Endometrial microvascular endothelial cells (primary cell): ENCODE results near the gene TTLL9. TPM values are rescaled to one million over a fixed set of nuclear protein-coding genes. Genes with fewer than 3 reads are reported as not detected.

Experiments used
- in situ Hi-C: cut with HindIII; loops from 2 replicates; pipeline ENCODE4 v1.10.0; 2017; ENCODE audit warnings: low sequenced_read_pairs, low pct_unique_long_range_greater_than_20kb; ENCODE audit errors: inconsistent ontology term
- total RNA-seq: library from RNA; depleted of rRNA; stranded (reverse); fragments of >200 nt; gene quantifications from one replicate; pipeline ENCODE4 v1.2.3, GENCODE V29; 2015; ENCODE audit errors: inconsistent ontology term

Gene TTLL9
- total RNA-seq, 1 donor from 2014 or later: not detected

GRCh38 chr20:31989030-31989645, 118.7 kb downstream of the TTLL9 start:
- in situ Hi-C loops: no loop called here

- in situ Hi-C loops: no loop called here
Measured at GRCh38 chr20:31990641-31991338, 120.4 kb downstream of the TTLL9 start.

- in situ Hi-C loops: no loop called here
Measured at GRCh38 chr20:31991339-31991705, 120.9 kb downstream of the TTLL9 start.

GRCh38 chr20:31992086-31992485, 121.7 kb downstream of the TTLL9 start:
- in situ Hi-C loops: no loop called here

Other genes with a start within 250 kb of the TTLL9 start
- not detected for gene COX4I2, start 232.7 kb upstream of the TTLL9 start, total RNA-seq
- 169 TPM for gene BCL2L1, start 147.8 kb upstream of the TTLL9 start, total RNA-seq
- 118 TPM for gene TPX2, start 131.3 kb upstream of the TTLL9 start, total RNA-seq
- 1.0 TPM for gene MYLK2, start 51.3 kb upstream of the TTLL9 start, total RNA-seq
- gene FOXS1, start 25.0 kb upstream of the TTLL9 start, total RNA-seq: not detected
- gene DUSP15, start 107 bp upstream of the TTLL9 start, total RNA-seq: not detected
- 18.4 TPM for gene PDRG1, start 81.4 kb downstream of the TTLL9 start, total RNA-seq
- gene XKR7, start 97.5 kb downstream of the TTLL9 start, total RNA-seq: not detected
- 13.1 TPM for gene CCM2L, start 139.8 kb downstream of the TTLL9 start, total RNA-seq
- gene HCK, start 181.6 kb downstream of the TTLL9 start, total RNA-seq: not detected
- gene TM9SF4, start 239.1 kb downstream of the TTLL9 start, total RNA-seq: 48.2 TPM